MM.1S (cell line): ENCODE data around the gene SYNE1.

Experiments used
- DNase-seq: peaks from one replicate; pipeline ENCODE4 v3.0.0-alpha.2; 2015
- H2AFZ ChIP-seq: fragments of 300-600 bp; sonication (generic); 2 replicates; pipeline ENCODE4 v1.6.0; 2016; ENCODE audit warnings: antibody characterized with exemption, low read length
- H3F3A ChIP-seq: fragments of 300-600 bp; sonication (generic); 2 replicates; pipeline ENCODE4 v1.6.1; 2016; ENCODE audit warnings: mild to moderate bottlenecking, antibody characterized with exemption, low read length, moderate library complexity, mixed read lengths; ENCODE audit not compliant: insufficient read depth
- H3K27ac ChIP-seq: fragments of 300-600 bp; sonication (generic); 2 replicates; pipeline ENCODE4 v1.5.1; 2016; ENCODE audit warnings: mild to moderate bottlenecking, low read length
- H3K27me3 ChIP-seq: fragments of 300-600 bp; sonication (generic); replicated peaks from 2 replicates; pipeline ENCODE4 v1.6.0; 2016; ENCODE audit warnings: low read length; ENCODE audit not compliant: insufficient read depth
- H3K36me3 ChIP-seq: fragments of 300-600 bp; sonication (generic); replicated peaks from 2 replicates; pipeline ENCODE4 v1.6.1; 2016; ENCODE audit warnings: mild to moderate bottlenecking, low read length, mixed read lengths; ENCODE audit not compliant: insufficient read depth
- H3K4me1 ChIP-seq: fragments of 300-600 bp; sonication (generic); 2 replicates; pipeline ENCODE4 v1.6.1; 2016; ENCODE audit warnings: low read length, mixed read lengths
- H3K4me2 ChIP-seq: fragments of 300-600 bp; sonication (generic); 2 replicates; pipeline ENCODE4 v1.6.0; 2016; ENCODE audit warnings: low read depth, low read length
- H3K4me3 ChIP-seq: fragments of 300-600 bp; sonication (generic); 2 replicates; pipeline ENCODE4 v1.5.1; 2016; ENCODE audit warnings: low read length, mixed read lengths
- H3K79me2 ChIP-seq: fragments of 300-600 bp; sonication (generic); 2 replicates; pipeline ENCODE4 v1.6.1; 2016; ENCODE audit warnings: mixed run types, low read length, mixed read lengths
- H3K9ac ChIP-seq: fragments of 300-600 bp; sonication (generic); 2 replicates; pipeline ENCODE4 v1.6.1; 2016; ENCODE audit warnings: low read length, mixed read lengths
- H3K9me2 ChIP-seq: fragments of 300-600 bp; sonication (generic); replicated peaks from 2 replicates; pipeline ENCODE4 v1.6.1; 2016; ENCODE audit warnings: mild to moderate bottlenecking, low read length, mixed read lengths; ENCODE audit not compliant: insufficient read depth
- H3K9me3 ChIP-seq: fragments of 300-600 bp; sonication (generic); replicated peaks from 2 replicates; pipeline ENCODE4 v1.6.1; 2016; ENCODE audit warnings: mild to moderate bottlenecking, low read length, mixed read lengths; ENCODE audit not compliant: insufficient read depth
- H4K20me1 ChIP-seq: fragments of 300-600 bp; sonication (generic); 2 replicates; pipeline ENCODE4 v1.6.1; 2016; ENCODE audit warnings: mild to moderate bottlenecking, low read length, moderate library complexity, mixed read lengths; ENCODE audit not compliant: insufficient read depth
- EZH2 ChIP-seq: fragments of 300-600 bp; sonication (generic); optimal IDR thresholded peaks from 2 replicates; pipeline ENCODE3; 2017; ENCODE audit warnings: low read depth, mild to moderate bottlenecking, antibody characterized with exemption, low read length, mixed read lengths
- EZH2phosphoT487 ChIP-seq: fragments of 300-600 bp; sonication (generic); IDR thresholded peaks from 2 replicates; pipeline ENCODE4 v1.6.1; 2018; ENCODE audit warnings: antibody characterized with exemption, low read length
- TF ChIP-seq, protein P1 (sequence below): fragments of 300-600 bp; sonication (generic); IDR thresholded peaks from 2 replicates; pipeline ENCODE4 v1.5.1; 2016; ENCODE audit warnings: antibody characterized with exemption, low read length, mixed read lengths

Gene SYNE1

DNA sequence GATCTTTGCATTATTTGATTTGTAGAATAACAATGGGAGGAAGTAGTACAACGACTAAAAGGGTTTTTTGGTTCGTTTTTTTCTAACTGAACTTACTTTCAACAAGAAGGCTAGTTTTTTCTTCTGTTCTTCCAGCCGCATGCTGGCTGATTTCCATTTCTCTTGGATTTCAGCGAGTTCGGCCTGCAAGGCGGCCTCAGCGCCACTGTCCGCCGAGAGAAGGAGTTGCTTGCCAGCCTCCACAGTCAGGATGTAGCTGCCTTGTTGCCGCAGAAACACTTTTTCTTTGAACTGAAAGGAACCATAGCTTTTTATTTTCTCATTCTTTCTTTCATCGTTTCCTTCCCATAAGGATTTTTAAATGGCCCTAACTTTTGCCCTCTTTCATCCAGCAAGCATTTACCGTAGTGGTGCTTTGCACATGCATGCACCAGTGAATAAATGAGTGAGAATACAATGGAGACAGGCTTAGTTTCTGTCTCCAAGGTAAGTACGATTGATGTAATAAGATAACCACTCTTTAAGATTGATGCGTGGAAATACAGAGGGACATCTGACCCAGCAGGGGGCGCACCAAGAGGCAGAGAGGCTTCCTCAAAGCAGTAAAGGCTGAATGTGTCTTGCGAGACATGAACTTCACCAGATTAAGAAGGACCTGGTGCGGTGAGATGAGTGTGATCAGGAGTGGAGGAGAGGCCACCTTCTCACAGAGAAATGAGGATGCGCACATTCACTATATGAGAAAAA is 430.9 kb downstream of the SYNE1 start:
- Histone ChIP-seq H3K9me3 (no peaks in the 10 kb centered on the region), H3K36me3 (no peaks in the 10 kb centered on the region), H3K4me2 (no peak overlapping the region), H4K20me1 (no peaks in the 10 kb centered on the region), H3K4me3 (no peak overlapping the region), H3K9me2 (no peaks in the 10 kb centered on the region), H3K9ac (no peak overlapping the region), H3K27me3 (no peaks in the 10 kb centered on the region), H3K27ac (no peak overlapping the region), H2AFZ (no peak overlapping the region), H3K79me2 (no peaks in the 10 kb centered on the region), H3K4me1 (no peaks in the 10 kb centered on the region), H3F3A (no peaks in the 10 kb centered on the region)
- TF ChIP-seq EZH2 (no peak), EZH2phosphoT487 (no peak)
- TF ChIP-seq, protein P1, sequence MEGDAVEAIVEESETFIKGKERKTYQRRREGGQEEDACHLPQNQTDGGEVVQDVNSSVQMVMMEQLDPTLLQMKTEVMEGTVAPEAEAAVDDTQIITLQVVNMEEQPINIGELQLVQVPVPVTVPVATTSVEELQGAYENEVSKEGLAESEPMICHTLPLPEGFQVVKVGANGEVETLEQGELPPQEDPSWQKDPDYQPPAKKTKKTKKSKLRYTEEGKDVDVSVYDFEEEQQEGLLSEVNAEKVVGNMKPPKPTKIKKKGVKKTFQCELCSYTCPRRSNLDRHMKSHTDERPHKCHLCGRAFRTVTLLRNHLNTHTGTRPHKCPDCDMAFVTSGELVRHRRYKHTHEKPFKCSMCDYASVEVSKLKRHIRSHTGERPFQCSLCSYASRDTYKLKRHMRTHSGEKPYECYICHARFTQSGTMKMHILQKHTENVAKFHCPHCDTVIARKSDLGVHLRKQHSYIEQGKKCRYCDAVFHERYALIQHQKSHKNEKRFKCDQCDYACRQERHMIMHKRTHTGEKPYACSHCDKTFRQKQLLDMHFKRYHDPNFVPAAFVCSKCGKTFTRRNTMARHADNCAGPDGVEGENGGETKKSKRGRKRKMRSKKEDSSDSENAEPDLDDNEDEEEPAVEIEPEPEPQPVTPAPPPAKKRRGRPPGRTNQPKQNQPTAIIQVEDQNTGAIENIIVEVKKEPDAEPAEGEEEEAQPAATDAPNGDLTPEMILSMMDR = peak; percentile 36
- DNase-seq = no peak

DNA sequence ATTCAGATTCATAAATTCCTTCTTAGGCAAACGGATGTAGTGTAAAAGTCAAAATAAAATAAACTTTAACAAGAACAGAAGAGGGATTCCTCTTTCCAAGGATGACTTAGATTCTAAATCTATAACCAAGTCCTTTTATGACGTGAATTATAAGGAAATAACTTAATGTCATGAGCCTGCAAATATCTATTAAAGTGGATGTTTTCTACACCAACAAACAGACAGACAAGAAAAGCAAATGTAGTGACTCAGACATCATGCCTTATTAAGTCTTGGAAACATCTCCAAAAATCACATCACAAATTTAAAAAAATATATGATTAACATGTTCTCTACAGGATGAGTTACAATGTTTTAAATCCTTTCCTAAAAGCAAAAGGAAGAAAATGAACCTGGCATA is 432.6 kb downstream of the SYNE1 start:
- H3K9me3 ChIP-seq = no peaks in the 10 kb centered on the region
- no peak for DNase-seq
- no peaks in the 10 kb centered on the region for H3K79me2 ChIP-seq
- no peaks in the 10 kb centered on the region for H4K20me1 ChIP-seq
- no peaks in the 10 kb centered on the region for H3K36me3 ChIP-seq
- H3K4me2 ChIP-seq = no peak overlapping the region
- H3K4me1 ChIP-seq = no peaks in the 10 kb centered on the region
- H3K9me2 ChIP-seq = no peaks in the 10 kb centered on the region
- no peaks in the 10 kb centered on the region for H3K27me3 ChIP-seq
- TF ChIP-seq, protein P1 = no peak
- TF ChIP-seq EZH2 (no peak), EZH2phosphoT487 (no peak)
- no peak overlapping the region for H3K27ac ChIP-seq
- H3K4me3 ChIP-seq = no peak overlapping the region
- no peak overlapping the region for H2AFZ ChIP-seq
- H3K9ac ChIP-seq = no peak overlapping the region
- no peaks in the 10 kb centered on the region for H3F3A ChIP-seq

DNA sequence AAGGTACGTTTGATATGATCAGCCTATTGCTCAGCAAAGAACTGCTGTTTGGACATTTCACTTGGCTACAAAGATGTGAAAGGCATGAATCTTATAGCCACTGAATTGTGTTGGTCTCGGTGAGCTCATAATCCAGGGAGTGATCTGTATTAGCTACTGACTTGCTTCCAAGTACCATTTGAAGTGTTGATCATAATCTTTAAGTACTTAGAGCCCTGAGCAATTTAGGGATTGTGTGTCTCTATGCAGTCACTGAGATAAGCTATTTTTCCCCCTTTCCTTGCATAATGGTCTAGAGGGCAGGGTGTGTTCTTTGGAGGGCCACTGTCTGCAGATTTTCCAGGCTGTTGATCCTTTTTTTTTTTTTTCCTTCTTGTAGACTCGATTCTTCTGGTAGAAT is 436.0 kb downstream of the SYNE1 start:
- H3K79me2 ChIP-seq = no peaks in the 10 kb centered on the region
- H3K36me3 ChIP-seq = no peaks in the 10 kb centered on the region

More for the DNA sequence above, 436.0 kb downstream of the SYNE1 start:
- no peaks in the 10 kb centered on the region for H3K9me3 ChIP-seq
- TF ChIP-seq EZH2phosphoT487 (no peak), EZH2 (no peak)
- TF ChIP-seq, protein P1 = no peak
- no peak overlapping the region for H3K4me2 ChIP-seq
- no peak overlapping the region for H3K27ac ChIP-seq
- no peak overlapping the region for H3K9ac ChIP-seq
- H3K4me3 ChIP-seq = no peak overlapping the region
- H2AFZ ChIP-seq = no peak overlapping the region
- H3K4me1 ChIP-seq = no peaks in the 10 kb centered on the region
- no peaks in the 10 kb centered on the region for H3K27me3 ChIP-seq
- H4K20me1 ChIP-seq = no peaks in the 10 kb centered on the region
- no peak for DNase-seq
- H3K9me2 ChIP-seq = no peaks in the 10 kb centered on the region
- no peaks in the 10 kb centered on the region for H3F3A ChIP-seq
